GM18519 (cell line): ENCODE measurements around the gene COX5A.

Experiments
- ATAC-seq: cut with Tn5 transposase; IDR thresholded peaks from one replicate; pipeline ENCODE4 v1.9.1; 2021; ENCODE audit warnings: mild to moderate bottlenecking, moderate library complexity; ENCODE audit not compliant: unreplicated experiment, low FRiP score

Gene COX5A

DNA sequence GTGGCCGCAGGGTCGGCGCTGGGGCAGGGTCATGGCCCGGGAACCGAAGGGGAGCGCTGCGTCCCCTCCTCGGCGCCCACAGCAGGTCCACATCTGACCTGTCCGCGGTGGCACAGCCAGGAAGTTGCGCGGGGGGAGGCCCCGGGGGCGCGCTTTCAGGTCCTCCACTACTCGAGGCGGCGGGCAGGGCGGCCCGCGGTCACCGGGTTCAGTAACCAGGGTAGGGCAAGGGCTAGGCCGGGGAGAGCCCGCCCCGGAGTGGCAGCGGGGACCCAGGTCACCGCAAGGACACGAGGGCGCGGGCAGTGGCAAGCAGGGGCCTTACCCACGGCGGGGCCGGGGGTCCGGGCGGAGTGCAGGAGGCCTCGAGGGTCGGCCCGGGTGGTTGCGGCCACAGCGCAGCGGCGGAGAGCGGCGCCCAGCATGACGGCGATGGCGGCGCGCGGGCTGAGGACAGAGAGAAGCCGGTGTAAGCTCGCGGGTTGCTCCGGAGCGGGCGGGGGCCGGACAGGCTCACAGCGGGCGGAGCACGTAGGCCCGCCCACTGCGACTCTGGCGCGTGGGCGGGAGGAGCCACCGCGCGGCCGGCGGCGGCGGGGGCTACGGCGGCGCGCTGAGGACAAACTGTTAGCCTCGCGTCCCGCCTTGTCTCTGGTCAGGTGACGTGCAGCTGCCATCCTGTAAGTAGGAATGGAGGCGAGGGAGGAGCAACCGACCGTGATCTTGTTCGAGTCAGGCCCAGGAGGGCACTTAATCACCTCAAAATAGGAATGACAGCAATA is at the start of gene COX5A:
Gene COX5A (minus strand): TSS at position 484 of the 782 bp plus-strand sequence. CDS start 59 bp downstream, at position 425.
- peak; percentile 66 for ATAC-seq

DNA sequence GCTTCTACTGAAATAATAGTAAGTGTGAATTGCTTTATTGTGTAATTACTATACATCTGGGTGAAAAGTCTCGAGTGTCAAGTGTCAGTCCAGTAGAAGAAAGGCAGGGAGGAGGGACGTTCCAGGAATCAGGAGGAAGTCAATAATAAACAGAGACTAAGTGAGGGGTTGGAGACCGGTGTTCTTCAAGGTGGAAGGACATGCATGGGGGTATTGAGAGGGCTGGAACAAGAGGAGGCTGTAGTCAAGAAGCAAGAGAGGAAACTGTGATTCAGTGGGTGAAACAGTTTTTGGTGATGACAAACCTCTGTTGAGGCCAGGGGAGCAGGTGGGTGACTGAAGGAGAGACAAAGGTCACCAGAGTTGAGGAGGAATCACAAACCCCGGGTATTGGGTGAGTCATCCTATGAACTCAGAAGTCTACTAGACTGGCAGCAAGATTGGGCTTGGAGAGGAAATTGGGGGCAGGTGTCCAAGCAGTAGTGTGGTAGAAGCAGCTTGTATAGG is 45.9 kb upstream of the COX5A start:
- ATAC-seq: no peak

DNA sequence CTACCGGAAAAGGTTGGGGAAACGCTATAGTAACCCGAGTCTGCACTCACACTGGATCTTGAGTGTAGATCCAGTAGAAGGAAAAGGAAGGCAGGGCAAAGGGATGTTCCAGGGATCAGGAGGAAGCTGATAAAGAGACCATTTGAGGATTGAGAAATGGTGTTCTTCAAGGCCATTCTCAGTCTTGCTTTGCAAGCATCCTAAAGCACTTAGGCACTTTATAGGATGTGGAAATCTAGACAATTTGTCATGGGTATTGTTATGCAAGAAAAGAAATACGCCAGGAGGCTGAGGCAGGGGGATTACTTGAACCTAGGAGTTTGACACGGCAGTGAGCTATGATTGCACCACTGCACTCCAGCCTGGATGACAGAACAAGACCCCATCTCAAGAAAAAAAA is 44.3 kb upstream of the COX5A start:
- ATAC-seq: no peak

DNA sequence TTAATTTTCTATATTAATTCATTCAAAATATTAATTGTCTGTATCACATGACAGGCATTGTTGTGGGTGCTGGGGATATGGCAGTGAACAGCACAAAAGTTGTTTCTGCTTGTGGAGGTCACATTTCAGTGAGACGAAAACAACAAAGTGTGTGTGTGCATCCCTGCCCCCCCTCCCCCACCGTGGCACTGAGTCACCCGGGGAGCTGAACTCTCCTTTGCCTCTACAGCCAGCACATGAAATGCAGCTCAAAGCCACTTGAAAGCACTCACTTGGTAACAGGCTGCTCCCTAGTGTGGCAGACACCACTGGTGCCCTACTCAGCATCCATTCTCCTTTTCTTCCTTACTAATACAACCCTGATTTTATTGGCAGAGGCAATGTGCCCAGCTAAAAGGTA is 40.6 kb upstream of the COX5A start:
- no peak for ATAC-seq

DNA sequence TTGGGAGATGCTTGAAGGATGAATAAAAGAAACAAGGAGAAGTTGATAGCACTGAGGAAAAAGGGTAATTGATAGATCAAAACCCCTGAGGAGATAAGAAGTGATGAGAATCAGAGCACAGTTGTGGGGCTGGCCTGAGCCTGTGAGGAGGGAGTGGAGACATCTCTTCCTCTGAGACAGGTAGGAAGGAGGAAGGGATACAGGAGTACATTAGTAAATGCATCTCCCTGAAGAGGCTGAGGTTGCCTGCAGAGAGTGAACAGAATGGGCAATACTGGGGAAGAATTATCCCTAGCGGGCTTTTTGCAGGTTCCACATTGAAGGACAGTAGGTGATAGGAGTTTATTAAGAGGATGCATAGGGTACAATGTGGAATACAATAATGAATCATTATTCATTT is 40.2 kb upstream of the COX5A start:
- no peak for ATAC-seq

DNA sequence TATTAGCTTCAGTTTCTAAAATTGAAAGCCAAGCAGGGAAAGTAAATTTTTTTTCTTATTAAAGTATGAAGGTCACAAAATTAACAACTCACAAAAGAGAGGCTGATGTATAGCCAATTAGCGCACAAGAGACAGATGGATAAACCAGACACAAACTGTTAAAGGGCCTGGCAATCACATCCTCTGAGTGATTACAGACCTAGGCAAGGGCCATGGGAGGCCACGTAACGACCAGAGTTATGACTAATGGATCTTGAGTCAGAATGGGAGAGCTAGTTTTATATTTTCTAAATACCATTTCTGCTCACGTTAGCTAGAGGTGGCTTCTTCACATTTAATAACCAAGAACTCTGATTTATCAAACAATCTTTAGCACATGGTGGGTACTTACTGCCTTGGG is 39.7 kb upstream of the COX5A start:
- ATAC-seq: no peak

DNA sequence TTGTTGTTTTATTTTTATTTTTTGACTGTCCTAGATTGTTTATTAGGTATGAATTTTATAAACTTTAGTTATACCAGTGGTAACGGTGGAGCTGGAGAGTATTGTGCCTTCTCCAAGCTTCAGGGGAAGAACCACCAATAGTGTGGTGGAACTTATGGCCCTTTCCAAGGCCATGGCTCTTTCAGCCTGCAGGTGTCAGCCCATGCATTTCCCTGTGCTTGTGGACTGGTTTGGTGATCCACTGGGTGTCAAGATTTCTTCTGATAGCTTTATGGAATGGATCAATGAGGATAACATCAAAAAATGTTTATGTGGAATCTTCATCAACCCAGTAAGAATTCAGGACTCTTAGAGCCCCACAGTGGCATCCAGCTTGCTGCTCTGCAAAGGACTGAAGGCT is 38.3 kb upstream of the COX5A start:
- no peak for ATAC-seq

DNA sequence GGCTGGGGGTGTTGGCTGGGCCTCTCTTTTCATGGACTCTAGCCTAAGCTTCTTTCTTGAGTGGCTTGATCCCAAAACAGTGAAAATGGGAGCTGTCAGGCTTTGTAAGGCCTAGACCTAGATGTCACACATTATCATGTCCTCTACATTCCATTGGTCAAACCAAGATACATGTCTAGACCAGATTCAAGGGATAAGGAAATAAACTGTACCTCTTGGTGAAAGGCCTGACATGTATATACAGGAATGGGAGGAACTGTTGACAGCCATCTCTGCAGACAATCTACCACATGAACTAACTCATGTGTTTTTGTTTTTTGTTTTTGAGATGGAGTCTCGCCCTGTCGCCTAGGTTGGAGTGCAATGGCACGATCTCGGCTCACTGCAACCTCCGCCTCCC is 29.8 kb upstream of the COX5A start:
- ATAC-seq: no peak

DNA sequence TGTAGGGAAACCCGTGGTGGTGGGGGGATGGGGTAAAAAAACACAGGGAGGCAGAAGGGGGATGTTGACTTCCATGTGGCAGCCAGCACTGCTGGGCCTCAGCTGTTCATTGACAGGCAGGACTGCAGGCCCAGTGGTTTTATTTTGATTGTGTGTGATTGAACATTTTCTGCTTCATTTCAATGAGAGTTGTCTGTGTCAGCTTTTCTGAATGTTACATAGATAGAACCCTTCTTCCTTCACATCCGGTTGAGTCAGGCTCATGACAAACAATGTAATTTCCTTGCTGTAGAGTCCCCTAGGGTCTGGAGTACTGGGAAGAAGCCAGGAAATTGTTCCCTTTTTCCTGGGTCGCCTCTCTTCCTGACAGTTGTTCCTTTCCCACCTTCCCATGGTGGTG is 26.9 kb upstream of the COX5A start:
- ATAC-seq: no peak

DNA sequence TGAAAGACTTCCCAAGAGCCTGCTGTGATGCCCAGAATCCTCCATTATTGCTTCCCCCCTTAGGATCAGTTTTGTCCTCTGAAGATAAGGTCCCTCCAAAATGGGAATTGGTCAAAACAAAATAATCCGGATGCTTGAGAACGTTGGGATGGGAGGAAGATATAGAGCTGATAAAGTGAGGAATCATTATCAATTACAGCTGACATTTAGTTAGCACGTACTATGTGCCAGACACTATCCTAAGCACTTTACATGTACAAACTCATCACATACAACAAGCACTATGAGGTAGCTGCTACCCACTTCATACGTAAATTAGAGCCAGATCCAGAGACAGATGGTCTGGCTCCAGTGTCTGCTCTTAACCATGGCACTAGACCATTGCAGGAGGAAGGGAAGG is 25.3 kb upstream of the COX5A start:
- no peak for ATAC-seq

DNA sequence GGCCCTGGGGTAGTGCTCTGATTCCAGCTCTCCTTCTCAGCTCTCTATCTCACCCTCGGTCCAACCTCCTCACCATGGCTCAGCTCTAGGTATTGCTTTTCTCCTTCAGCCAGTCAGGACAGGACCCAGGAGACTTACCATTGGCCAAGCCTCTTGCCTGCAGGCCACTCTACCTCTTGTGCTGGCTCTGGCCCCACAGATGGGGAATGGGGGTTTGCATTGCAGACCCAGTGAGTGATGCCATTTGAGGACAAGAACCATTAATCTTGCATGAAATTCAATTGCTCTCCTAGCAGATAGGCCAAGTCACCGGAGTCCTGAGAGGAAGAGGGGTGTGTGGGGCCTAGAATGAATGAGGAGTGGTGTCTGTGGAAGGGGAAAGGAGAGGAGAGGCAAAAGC is 24.8 kb upstream of the COX5A start:
- no peak for ATAC-seq

DNA sequence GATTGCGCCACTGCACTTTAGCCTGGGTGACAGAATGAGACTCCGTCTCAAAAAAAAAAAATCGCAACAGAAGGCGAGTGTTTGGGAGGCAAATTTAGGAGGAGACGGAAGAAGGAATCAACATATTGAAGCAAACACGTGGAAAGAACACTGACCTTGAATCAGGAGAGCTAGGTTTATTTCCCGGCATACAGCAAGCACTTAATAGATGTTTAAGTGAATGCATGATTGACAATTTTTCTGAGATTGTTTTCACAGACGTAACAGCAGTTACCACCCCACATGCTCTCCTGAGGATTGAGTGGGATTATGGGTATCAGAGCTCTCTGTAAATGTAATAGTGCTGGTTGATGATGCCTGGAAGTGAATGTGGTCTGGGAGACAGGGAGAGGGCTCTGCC is 24.3 kb upstream of the COX5A start:
- no peak for ATAC-seq

DNA sequence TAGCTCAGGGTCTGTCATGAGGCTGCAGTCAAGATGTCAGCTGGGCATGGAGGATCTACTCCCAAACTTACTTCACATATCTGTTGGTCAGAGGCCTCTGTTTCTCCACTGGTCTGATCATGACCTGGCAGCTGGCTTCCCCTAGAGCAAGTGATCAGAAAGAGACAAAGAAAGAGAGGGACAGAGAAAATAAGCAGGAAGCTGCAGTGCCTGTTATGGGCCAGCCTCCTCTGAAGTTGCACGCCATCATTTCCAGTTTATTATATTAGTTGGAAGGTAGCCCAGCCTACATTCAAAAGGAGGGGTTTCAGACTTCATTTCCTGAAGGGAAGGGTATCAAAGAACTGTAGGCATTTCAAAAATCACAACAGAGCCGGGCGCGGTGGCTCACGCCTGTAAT is 23.7 kb upstream of the COX5A start:
- ATAC-seq: no peak

DNA sequence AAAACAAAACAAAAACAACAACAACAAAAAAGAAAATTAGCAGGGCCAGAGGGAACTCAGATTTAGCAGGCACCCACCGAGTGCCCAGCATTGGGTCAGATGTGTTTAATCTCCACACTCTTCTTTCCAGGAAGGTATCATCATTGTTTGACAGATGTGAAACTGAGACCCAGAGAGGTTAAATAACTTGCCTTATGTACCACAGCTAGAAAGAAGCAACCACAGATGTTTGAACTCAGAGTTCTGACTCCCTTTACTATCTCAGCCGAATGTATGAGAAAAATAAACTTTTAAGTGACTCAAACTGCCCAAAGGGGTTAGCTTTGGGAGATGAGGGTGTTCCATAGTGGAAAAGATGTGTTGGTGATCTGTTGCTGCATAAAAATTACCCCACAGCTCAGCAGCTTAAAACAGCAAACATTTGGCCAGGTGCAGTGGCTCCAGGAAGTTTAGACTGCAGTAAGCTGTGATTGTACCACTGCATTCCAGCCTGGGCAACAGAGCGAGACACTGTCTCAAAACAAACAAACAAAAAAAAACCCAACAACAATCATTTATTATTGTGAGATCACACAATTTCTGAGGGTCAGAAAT is 23.2 kb upstream of the COX5A start:
- no peak for ATAC-seq

DNA sequence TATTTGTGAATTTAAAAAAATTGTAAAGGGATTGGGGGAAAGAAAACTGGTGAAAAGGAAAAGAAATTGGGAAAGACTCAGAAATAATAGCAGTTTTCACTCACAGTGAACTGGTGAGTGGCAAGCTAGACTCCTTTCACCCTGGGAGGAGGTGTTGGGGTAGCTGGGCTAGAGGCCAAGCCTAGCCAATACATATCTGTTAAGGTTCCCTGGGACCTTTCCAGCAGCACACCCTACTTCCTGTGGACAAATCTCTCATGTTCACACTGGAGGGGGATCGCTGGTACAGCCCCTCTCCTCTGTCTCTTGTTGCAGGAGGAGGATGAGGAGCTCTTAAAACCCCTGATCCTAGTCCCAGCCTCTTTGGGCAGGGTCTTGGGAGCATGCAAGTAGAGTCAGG is 22.4 kb upstream of the COX5A start:
- ATAC-seq: no peak

DNA sequence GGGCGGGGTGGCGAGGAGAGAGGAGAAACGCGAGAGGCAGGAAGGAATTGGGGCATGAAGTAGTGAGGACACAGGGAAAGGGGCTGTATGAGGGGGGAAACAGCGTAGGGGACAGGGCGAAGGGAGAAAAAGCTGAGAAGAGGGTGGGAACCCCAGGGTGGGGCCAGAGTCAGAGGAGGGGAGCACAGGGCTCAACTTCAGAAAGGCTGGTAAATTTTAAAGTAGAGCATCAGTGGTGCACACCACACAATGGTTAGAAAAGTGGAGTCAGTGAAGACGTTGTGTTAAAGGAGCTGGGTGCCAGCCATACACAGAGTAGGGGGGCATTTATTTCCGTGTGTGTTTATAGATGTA is 21.7 kb upstream of the COX5A start:
- no peak for ATAC-seq

DNA sequence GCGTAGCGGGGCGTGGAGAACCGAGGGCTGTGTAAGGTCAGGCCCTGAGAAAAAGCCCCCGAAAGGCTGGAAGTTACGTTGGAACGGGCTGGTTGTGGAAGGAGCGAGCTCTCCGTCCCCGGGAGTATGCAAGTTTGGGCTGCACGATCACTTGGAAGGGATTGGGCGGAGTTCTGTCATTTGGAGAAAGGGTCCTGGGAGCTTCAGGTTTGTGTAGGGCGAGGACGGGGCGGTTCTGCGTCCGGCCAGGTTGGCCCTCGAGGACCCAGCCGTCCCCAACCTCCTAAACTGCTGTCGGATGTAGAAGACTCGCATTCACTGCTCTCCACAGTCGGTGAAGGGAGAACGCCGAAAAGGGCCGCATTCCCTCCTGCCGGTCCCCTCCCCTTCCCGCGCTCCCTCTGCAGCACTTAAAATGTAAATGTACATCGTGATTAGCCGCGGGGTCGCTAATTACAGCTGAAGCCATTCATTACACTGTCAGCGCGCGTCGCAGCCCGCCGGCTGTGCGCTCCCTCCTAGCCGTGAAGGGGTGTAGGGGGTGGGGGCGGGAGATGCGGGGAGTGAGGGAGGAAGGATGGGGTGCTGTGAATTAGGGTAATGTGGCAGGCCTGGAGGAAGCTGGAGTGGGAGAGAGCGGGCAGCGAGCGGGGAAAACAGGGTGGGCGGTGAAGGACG is 21.2 kb upstream of the COX5A start:
- ATAC-seq: no peak

DNA sequence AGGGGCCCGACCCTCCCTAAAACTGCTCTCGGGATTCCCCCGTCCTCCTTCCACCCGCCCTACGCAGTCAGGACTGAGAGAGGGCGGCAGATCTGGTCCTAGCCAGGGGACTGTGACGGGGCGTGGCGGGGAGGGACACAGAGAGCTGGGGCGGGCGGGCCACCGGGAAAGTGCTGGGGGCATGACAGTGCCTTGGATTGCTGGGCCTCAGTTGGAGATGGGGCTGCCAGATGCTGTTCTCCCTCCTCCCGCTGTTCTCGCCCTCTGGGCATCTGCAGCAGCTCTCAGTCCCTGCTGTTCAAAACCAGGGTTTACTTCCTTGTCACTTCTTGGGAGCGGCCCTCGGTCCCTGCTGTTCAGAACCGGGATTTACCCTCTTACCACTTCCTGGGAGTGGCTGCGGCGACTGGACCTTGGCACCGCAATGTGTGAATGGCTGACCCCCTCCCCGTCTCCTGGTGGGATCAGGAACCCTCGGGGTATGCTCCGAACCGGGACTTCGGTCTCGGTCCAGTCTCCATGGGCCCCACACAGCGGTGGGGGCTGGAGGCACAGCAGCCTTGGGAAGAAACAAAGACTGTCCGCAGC is 20.5 kb upstream of the COX5A start:
- no peak for ATAC-seq

DNA sequence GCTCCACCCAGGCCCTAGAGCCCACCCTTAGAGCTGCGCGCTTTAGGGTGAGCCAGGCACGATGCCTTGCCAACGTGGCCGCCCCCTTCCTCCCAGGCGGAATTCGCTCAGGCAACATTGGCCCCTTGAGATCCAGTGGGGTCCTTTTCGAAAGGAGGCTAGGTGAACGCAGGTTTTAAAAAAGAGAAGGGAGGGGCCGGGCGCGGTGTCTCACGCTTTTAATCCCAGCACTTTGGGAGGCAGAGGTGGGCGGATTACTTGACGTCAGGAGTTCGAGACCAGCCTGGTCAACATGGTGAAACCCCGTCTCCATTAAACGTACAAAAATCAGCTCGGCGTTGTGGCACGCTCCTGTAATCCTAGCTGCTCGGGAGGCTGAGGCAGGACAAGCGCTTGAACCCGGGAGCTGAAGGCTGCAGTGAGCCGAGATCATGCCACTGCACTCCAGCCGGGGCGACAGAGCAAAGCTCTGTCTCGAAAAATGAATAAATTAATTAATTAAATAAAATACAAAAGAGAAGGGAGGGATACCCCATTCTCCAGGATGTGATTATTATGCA is 19.7 kb upstream of the COX5A start:
- ATAC-seq: no peak

DNA sequence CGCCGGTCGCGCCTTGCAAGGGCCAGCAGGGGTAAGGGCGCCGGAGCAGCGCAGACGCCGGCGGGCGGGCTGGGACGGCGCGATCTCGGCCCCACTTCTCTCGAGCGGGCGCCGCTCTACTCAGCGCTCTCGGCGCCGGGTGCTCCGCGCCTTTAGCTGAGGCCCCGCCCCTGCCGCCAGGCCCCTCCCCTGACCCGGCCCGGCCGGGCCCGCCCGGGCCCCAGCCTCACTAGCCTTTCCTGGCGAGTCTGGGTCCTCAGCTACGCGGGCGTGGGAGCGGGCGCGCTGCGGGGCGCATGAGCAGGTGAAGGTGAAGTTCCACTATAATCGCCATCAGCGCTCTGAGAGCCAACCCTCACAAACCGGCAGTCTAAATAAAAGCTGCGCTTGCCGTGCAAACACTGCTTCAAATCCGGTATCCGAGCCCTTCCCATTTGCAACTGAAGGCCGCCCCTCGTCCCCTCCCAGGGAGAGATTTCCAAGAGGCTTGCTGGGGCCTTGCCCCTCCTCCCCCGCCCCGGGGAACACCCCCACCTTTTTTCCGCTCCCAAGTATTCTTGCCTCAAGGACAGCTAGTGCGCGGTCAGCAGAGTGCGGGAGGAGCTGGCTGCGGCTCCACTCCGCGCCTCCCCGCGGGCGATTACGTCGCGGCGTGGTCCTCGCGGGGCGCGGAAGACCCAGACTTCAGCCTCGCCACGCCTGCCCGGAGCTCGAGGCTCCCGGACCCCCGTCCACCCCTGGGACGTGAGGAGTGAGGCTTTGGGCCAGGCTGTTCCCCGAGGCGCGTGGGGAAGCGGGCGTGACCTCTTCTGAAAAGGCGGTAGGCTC is 19.0 kb upstream of the COX5A start, which contains the start of gene RPP25:
Gene RPP25 (minus strand): TSS at position 125 of the 828 bp plus-strand sequence. CDS start 189 bp downstream, outside the sequence.
- no peak for ATAC-seq
